ENCODE measurements around the gene MCC.

DNA sequence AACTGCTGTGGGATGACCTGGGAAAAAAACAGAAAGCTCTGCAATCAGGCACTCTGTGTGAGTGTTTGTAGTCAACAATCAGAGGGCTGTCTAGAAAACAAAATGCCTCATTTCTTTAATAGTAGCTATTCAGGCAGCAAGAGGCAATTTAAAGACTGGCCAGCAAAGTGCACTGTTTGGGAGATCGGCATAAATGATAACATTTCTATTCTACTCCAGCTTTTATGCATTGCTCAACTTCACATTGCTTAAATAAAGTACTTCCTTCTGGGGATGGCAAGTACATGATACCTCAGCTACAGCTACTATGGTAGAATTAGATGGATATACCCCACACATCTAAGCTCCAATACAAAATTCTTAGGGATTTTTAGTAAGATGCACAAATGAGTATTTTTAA, 318.5 kb downstream of the MCC start:
- TF ChIP-seq, protein P1, sequence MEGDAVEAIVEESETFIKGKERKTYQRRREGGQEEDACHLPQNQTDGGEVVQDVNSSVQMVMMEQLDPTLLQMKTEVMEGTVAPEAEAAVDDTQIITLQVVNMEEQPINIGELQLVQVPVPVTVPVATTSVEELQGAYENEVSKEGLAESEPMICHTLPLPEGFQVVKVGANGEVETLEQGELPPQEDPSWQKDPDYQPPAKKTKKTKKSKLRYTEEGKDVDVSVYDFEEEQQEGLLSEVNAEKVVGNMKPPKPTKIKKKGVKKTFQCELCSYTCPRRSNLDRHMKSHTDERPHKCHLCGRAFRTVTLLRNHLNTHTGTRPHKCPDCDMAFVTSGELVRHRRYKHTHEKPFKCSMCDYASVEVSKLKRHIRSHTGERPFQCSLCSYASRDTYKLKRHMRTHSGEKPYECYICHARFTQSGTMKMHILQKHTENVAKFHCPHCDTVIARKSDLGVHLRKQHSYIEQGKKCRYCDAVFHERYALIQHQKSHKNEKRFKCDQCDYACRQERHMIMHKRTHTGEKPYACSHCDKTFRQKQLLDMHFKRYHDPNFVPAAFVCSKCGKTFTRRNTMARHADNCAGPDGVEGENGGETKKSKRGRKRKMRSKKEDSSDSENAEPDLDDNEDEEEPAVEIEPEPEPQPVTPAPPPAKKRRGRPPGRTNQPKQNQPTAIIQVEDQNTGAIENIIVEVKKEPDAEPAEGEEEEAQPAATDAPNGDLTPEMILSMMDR (IDR thresholded peaks at IDR 0.05; ENCODE audit: insufficient read depth, low read length, poor library complexity, severe bottlenecking), result no peak
- TF ChIP-seq EZH2phosphoT487 (conservative IDR thresholded peaks at IDR 0.05; ENCODE audit: low read length), result no peak
